GM19452 (cell line): ENCODE data around the gene LSM14A.
"Not testable (repeated sequence)": the region's sequence is repeated elsewhere in the genome, so short reads cannot be mapped to it uniquely, and the experiment has no call there.

Experiments used
- ATAC-seq: cut with Tn5 transposase; IDR thresholded peaks from one replicate; pipeline ENCODE4 v1.9.1; 2021; ENCODE audit not compliant: unreplicated experiment

The LSM14A gene

GRCh38 chr19:34226036-34226435 is 53.7 kb downstream of the LSM14A start:
- ATAC-seq, result no peak

GRCh38 chr19:34228347-34228746 is 56.0 kb downstream of the LSM14A start:
- ATAC-seq, result no peak

GRCh38 chr19:34228762-34229161 is 56.5 kb downstream of the LSM14A start:
- ATAC-seq, result no peak

GRCh38 chr19:34229721-34230120 is 57.4 kb downstream of the LSM14A start:
- no peak for ATAC-seq

GRCh38 chr19:34230820-34231219 is 58.5 kb downstream of the LSM14A start:
- ATAC-seq, result no peak

GRCh38 chr19:34231439-34231838 is 59.1 kb downstream of the LSM14A start:
- no peak for ATAC-seq

GRCh38 chr19:34232566-34233481 is 60.5 kb downstream of the LSM14A start:
- peak; percentile 67 for ATAC-seq

- ATAC-seq, result no peak
Observed at GRCh38 chr19:34235425-34235940, 63.2 kb downstream of the LSM14A start.

- ATAC-seq, result no peak
Observed at GRCh38 chr19:34236035-34236987, 64.0 kb downstream of the LSM14A start.

- no peak for ATAC-seq
Observed at GRCh38 chr19:34237283-34237682, 65.0 kb downstream of the LSM14A start.

- no peak for ATAC-seq
Observed at GRCh38 chr19:34237939-34238338, 65.6 kb downstream of the LSM14A start.

- ATAC-seq, result no peak
Observed at GRCh38 chr19:34241513-34242337, 69.4 kb downstream of the LSM14A start.

GRCh38 chr19:34243138-34243875 is 71.0 kb downstream of the LSM14A start:
- ATAC-seq, result not testable (repeated sequence)

- ATAC-seq, result no peak
Observed at GRCh38 chr19:34243876-34244578, 71.7 kb downstream of the LSM14A start.

- ATAC-seq, result no peak
Observed at GRCh38 chr19:34244611-34245299, 72.5 kb downstream of the LSM14A start.

GRCh38 chr19:34246340-34246739 is 74.0 kb downstream of the LSM14A start:
- no peak for ATAC-seq

- ATAC-seq, result no peak
Observed at GRCh38 chr19:34248941-34249340, 76.6 kb downstream of the LSM14A start.

GRCh38 chr19:34253167-34253566 is 80.9 kb downstream of the LSM14A start:
- ATAC-seq, result not testable (repeated sequence)

- ATAC-seq, result not testable (repeated sequence)
Observed at GRCh38 chr19:34253681-34254045, 81.4 kb downstream of the LSM14A start.
